ENCODE data around the gene DEAF1.
"Not testable (repeated sequence)": the region's sequence is repeated elsewhere in the genome, so short reads cannot be mapped to it uniquely, and the experiment has no call there.

Gene DEAF1, protein sequence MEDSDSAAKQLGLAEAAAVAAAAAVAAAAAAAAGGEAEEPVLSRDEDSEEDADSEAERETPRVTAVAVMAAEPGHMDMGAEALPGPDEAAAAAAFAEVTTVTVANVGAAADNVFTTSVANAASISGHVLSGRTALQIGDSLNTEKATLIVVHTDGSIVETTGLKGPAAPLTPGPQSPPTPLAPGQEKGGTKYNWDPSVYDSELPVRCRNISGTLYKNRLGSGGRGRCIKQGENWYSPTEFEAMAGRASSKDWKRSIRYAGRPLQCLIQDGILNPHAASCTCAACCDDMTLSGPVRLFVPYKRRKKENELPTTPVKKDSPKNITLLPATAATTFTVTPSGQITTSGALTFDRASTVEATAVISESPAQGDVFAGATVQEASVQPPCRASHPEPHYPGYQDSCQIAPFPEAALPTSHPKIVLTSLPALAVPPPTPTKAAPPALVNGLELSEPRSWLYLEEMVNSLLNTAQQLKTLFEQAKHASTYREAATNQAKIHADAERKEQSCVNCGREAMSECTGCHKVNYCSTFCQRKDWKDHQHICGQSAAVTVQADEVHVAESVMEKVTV

GRCh38 chr11:694563-695287 lies at the start of gene DEAF1:
DEAF1 (minus strand) TSS chr11:695222; CDS start chr11:695047, 175 bp downstream.
- DNase-seq, result peak; percentile 100

- no peak for DNase-seq
Measured at GRCh38 chr11:742571-743201, 47.7 kb upstream of the DEAF1 start.

DNA sequence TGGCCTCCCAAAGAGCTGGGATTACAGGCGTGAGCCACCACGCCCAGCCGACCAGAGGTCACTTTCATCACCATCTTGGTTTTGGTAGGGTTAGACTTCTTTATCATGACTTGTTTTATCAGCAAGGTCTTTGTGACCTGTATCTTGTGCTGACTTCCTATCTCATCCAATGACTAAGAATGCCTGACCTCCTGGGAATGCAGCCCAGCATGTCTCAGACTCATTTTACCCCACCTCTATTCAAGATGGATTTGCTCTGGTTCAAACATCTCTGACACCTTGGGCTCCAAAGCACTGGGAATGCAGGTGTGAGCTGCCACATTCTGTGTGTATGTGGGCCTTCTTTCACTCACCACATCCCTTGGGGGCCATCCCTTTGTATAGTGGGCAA lies 47.1 kb upstream of the DEAF1 start:
- DNase-seq, result no peak

DNA sequence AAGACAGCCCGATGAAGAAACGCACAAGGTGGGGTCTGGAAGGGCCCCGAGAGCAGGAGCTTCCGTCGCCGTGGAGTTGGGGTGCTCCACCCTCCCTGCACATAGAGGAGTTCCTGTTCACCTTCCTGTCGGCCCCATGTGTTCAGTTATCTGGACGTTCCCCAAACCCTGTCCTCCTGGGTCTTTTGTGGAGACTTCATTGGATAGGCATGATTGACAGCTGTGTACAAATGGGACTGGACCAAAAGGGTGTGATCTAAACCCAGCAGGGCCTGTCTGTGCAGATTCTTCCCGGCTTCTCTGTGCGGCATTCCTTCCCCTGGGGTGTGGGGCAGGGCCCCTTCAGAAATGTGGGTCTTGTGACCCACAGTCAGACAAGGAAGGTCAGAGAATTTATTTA lies 42.9 kb upstream of the DEAF1 start:
- not testable (repeated sequence) for DNase-seq

DNA sequence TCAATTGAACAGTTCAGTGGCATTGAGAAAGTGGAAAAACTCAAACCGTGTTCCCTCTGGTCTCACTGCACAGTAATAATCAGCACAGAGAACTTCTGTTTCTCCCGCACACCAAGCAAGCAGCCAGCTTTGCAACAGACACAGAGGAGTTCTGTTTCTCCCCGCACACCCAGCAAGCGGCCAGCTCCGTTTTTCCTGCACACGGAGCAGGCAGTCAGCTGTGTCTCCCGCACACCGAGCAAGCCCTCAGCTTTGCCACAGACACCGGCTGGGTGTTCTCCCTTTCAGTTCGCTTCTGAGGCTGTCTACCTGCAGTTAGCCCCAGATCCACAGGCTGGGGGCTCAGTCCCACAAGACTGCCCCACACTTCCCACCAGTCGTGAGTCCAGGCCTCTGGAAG lies 42.3 kb upstream of the DEAF1 start:
- DNase-seq, result no peak

- DNase-seq, result not testable (repeated sequence)
Measured at GRCh38 chr11:734541-734940, 39.5 kb upstream of the DEAF1 start.

DNA sequence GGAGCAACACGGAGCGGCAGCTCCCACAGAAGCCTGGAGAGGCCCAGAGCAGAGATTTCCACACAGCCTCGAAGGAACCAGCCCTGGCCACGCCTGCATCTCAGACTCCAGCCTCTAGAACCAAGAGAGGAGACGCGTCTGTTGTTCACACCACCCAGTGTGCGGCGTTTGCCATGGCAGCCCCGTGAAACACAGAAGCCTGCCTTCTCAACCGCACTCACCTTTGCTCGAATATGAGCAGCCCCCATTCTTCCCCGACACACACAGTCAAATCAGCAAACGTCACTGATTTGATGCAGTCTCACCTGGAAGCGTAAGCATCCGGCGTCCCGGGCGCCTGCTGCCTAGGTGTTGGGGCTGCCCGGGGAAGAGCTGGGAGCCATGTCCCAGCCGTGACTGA lies 38.0 kb upstream of the DEAF1 start:
- DNase-seq, result no peak

DNA sequence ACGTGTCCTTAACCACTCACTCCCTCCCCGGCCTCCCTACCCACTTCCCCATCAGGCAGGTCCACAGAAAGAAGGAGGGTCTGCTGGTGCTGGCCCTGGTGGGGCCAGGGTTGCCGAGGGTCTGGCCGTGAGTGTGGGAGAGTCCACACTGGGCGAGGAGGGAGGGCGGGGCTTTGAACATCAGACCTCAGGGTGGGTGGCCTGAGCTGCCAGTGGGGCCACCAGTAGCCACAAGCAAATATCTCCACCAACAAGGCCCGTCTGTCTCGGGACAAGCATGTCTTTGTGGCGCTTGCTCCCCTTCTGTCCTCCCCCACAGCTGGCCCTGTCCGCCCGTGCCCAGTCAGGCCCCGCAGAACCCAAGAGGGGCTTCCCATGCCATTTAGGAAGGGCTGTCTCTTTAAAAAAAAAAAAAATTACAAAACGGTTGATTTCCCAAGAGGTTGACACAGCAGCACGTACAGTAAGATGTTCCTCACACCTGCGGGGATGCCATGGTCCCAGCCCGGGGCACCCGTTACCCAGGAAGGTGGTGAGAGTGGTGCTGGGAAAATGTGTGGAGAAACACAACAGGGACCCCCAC lies 34.6 kb upstream of the DEAF1 start:
- DNase-seq, result no peak

- DNase-seq, result no peak
Measured at GRCh38 chr11:728901-729491, 34.0 kb upstream of the DEAF1 start.

DNA sequence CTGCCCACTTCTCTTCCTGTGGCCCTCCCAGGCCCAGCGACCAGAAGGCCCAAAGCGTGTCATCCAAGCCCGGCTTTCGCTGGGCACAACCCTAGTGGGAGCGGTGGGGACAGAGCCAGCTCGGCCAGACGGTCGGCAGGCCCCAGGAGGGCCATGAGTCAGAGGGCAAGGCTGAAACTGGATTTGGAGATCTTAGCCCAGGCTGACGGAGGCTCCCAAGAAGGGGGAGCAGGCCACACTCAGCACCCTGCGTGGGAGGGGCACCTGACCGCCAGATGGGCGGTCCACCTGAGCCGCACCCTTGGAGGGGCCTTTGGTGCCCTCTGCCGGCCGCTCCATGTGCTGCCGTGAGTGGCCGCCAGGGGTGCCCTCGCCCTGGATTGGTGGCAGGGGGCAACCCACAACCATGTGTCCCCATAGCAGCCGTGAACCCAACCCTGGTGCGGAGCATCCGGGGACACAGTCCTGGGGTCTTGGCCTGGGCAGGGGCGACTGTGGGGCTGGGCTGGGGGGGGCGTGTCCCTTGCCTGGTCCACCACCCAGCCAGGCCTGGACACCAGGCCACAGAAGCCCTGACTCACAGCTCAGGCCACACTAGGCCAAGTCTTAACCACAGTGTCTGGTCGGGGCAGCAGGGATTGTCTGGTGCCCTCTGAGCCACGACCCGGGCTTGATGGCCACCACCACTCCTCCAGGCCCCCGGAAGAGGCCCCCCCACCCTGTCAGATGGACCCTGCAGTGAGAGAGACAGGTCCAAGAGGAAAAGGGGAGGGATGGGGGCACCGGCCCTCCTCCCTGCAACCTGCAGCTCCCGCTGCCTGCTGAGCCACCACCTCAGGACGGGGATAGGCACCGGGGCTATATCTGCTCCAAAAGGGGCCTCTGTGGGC lies 33.1 kb upstream of the DEAF1 start:
- DNase-seq, result peak; percentile 87

DNA sequence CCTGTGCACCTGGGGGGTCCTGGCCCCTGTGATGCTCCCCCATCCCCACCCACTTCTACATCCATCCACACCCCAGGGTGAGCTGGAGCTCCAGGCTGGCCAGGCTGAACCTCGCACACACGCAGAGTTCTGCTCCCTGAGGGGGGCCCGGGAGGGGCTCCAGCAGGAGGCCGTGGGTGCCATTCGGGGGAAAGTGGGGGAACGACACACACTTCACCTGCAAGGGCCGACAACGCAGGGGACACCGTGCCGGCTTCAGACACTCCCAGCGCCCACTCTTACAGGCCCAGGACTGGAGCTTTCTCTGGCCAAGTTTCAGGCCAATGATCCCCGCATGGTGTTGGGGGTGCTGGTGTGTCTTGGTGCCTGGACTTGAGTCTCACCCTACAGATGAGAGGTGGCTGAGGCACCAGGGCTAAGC lies 32.3 kb upstream of the DEAF1 start:
- DNase-seq, result no peak

DNA sequence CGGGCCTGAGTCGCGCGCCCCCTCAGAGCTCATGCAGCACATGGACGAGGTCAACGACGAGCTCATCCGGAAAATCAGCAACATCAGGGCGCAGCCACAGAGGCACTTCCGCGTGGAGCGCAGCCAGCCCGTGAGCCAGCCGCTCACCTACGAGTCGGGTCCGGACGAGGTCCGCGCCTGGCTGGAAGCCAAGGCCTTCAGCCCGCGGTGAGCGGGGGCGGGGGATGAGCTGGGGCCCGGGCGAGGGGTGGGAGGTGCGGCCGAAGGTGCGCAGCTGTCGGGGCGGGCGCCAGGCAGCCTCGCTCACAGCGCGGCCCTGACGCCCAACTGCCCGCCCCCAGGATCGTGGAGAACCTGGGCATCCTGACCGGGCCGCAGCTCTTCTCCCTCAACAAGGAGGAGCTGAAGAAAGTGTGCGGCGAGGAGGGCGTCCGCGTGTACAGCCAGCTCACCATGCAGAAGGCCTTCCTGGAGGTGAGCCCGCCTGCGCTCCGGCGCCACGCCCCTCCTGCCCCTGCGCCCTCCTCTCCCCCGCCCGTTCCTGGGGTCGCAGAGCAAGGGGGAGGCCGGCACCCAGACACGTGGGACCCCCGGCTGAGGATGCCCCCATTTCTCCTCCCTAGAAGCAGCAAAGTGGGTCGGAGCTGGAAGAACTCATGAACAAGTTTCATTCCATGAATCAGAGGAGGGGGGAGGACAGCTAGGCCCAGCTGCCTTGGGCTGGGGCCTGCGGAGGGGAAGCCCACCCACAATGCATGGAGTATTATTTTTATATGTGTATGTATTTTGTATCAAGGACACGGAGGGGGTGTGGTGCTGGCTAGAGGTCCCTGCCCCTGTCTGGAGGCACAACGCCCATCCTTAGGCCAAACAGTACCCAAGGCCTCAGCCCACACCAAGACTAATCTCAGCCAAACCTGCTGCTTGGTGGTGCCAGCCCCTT lies 31.5 kb upstream of the DEAF1 start:
- DNase-seq, result no peak

DNA sequence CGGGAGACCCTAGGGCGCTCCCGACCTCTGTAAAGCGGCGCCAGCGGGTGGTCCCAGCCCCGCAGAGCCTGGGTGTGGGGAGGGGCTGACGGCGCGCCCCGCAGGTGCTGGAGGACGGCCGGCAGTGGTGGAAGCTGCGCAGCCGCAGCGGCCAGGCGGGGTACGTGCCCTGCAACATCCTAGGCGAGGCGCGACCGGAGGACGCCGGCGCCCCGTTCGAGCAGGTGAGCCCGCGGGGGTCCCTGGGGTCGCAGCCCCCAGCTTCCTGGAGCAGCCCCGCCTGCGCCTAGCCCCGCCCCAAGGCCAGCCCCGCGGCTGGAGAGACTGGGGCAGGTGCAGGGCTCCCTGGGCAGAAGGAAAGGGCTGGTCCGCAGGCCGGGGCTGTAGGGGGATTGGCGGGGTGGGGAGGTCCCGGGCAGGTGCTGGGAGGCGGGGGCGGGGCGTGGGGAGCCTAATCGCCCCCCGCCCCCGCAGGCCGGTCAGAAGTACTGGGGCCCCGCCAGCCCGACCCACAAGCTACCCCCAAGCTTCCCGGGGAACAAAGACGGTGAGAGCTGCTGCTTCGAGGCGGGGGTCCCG lies 30.7 kb upstream of the DEAF1 start:
- DNase-seq, result no peak

DNA sequence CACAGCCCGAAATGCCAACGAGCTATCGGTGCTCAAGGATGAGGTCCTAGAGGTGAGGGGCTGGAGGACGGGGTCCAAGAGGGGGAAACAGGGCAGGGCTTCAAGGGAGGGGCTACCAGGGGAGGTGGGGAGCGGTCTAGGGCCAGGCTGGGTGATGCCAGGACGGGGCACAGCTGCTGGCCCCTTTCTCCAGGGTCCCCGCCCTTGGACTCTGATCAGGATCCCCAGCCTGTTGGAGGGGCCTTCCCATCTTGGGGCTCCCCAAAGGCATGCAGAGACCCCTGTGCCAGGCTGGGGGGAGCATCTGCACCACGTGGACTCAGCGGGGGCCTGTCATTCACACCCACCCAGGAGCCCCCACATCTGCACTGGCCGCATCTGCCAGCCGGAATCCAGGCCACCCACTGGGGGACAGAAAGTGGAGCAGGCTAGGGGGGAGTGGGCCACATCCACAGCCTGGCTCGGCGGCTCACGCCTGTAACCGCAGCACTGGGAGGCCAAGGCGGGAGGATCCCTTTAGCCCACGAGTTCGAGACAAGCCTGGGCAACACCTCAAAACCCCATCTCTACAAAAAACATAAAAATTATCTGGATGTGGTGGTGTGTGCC lies 29.9 kb upstream of the DEAF1 start:
- DNase-seq, result no peak

- no peak for DNase-seq
Measured at GRCh38 chr11:724049-724777, 29.2 kb upstream of the DEAF1 start.

GRCh38 chr11:723120-723883 lies 28.3 kb upstream of the DEAF1 start:
- DNase-seq, result no peak

DNA sequence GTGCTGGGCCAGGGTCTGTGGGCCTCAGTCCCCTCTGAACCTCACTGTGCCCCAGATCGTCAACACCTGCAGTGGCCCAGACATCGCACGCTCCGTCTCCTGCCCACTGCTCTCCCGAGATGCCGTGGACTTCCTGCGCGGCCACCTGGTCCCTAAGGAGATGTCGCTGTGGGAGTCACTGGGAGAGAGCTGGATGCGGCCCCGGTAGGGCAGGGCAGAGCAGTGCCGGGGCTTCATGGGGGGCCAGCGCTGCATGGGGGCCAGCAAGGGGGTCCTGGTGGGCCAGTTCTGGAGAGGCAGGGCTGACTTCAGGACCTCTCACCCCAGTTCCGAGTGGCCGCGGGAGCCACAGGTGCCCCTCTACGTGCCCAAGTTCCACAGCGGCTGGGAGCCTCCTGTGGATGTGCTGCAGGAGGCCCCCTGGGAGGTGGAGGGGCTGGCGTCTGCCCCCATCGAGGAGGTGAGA lies 27.4 kb upstream of the DEAF1 start:
- DNase-seq, result no peak

All from retina (tissue), 1 donor.